ENCODE measurements around the gene RTF2.

Gene RTF2

DNA sequence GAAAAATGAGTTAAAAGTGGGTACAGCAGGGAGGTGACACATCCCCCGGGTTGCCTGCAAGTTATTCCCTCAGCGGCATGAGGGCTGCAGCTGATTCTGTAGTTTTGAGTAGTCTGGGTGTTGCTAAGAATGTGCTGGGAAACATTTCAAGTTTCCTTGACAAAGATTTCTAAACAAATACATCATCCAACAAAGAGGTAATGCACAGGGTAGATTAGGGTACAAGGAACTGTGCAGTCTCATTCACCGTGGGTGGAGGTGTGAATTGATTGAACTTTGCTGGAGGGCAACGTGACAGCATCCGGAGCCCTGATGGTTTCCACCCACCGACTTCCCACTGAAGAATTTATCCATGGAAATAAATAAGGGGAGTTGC, 34.6 kb upstream of the RTF2 start:
- H3K4me3 ChIP-seq (ENCODE audit: low read depth, low read length): no peak overlapping the region
- TF ChIP-seq CTCF (IDR thresholded peaks at IDR 0.05; ENCODE audit: low read depth, low read length): no peak
- in situ Hi-C loops (cut with HindIII; ENCODE audit: low sequenced_read_pairs): no loop called here
- peak; percentile 69 for DNase-seq (ENCODE audit: low read depth, low spot score)

GRCh38 chr20:56437196-56437960, 31.0 kb upstream of the RTF2 start:
- no peak for TF ChIP-seq CTCF (IDR thresholded peaks at IDR 0.05; ENCODE audit: low read depth, low read length)
- DNase-seq (ENCODE audit: low read depth, low spot score): no peak
- H3K4me3 ChIP-seq (ENCODE audit: low read depth, low read length): no peak overlapping the region
- in situ Hi-C loops (cut with HindIII; ENCODE audit: low sequenced_read_pairs): no loop called here

GRCh38 chr20:56438284-56438683, 30.1 kb upstream of the RTF2 start:
- no peak for DNase-seq (ENCODE audit: low read depth, low spot score)
- TF ChIP-seq CTCF (IDR thresholded peaks at IDR 0.05; ENCODE audit: low read depth, low read length): no peak
- in situ Hi-C loops (cut with HindIII; ENCODE audit: low sequenced_read_pairs): no loop called here
- H3K4me3 ChIP-seq (ENCODE audit: low read depth, low read length): no peak overlapping the region

- peak; percentile 97 for DNase-seq (ENCODE audit: low read depth, low spot score)
- in situ Hi-C loops (cut with HindIII; ENCODE audit: low sequenced_read_pairs): no loop called here
- TF ChIP-seq CTCF (IDR thresholded peaks at IDR 0.05; ENCODE audit: low read depth, low read length): no peak
- H3K4me3 ChIP-seq (ENCODE audit: low read depth, low read length): no peak overlapping the region
Measured at GRCh38 chr20:56439771-56440291, 28.6 kb upstream of the RTF2 start.

DNA sequence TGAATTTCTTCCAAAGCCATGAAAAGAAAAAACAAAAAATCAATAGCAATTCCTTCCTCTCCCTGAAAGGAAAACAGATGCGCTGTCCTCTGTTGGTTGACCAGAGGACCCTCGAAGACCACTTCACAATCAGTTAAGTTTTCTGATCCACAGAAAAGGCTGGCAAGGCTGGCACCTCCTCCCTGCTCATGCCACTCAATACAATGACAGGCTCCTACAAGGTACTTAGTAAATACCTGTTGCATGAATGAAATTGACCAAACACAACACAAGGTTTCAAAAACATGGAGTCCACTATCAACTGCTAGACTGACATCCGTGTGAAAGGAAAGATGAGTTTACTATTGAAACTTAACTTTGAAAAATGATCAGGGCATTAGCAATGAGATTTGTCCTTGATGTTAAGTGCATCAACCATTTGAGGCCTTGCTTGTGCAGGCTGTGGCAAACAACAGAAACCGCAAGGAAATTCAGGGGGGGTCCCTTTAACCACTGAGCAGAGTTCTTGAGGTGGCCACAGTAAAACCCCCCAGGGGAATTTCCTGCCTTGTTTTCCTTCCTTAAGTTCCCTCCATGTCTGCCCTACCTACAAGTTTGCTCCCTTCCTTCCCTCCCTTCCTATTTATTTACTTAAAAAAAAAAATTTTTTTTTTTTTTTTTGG, 27.9 kb upstream of the RTF2 start:
- in situ Hi-C loops (cut with HindIII; ENCODE audit: low sequenced_read_pairs): no loop called here
- H3K4me3 ChIP-seq (ENCODE audit: low read depth, low read length): no peak overlapping the region
- DNase-seq (ENCODE audit: low read depth, low spot score): peak; percentile 48
- no peak for TF ChIP-seq CTCF (IDR thresholded peaks at IDR 0.05; ENCODE audit: low read depth, low read length)

GRCh38 chr20:56442389-56443365, 25.8 kb upstream of the RTF2 start:
- no peak overlapping the region for H3K4me3 ChIP-seq (ENCODE audit: low read depth, low read length)
- DNase-seq (ENCODE audit: low read depth, low spot score): no peak
- no peak for TF ChIP-seq CTCF (IDR thresholded peaks at IDR 0.05; ENCODE audit: low read depth, low read length)
- in situ Hi-C loops (cut with HindIII; ENCODE audit: low sequenced_read_pairs): no loop called here

Measured in astrocyte of the spinal cord (primary cell).